Measurements from ENCODE around the gene PITX2. TPM values are rescaled to one million over a fixed set of nuclear protein-coding genes. Genes with fewer than 3 reads are reported as not detected.

PITX2 gene
- total and polyA plus RNA-seq, 2 of the 8 experiments (the other 6 are each of a cell fraction or from before 2014, with no cell fraction given), result 0.09 to 0.67 TPM

GRCh38 chr4:110615353-110616237 is 7.3 kb downstream of the PITX2 start:
- no peak overlapping the region for H3K4ac ChIP-seq (replicated peaks; ENCODE audit: insufficient read length, low read depth, low read length)
- H4K91ac ChIP-seq (replicated peaks; ENCODE audit: insufficient read length, low read length), result no peak overlapping the region
- no peak overlapping the region for H4K5ac ChIP-seq (ENCODE audit: insufficient read length, low read depth, low read length)
- peak overlapping the region; percentile 88; the same call in 1 of the 2 replicates for H2BK12ac ChIP-seq (ENCODE audit: low read depth, low read length)
- H3K4me3 ChIP-seq (ENCODE audit: extremely low read depth in 1 of 4, insufficient read depth in 2 of 4, low read depth in 3 of 4, low read length in 4 of 4), result peak overlapping the region; percentile 36 to 59 (median 49)
- H2AK5ac ChIP-seq (ENCODE audit: low read depth, low read length), result no peak overlapping the region
- no peaks in the 10 kb centered on the region for H3K79me1 ChIP-seq (ENCODE audit: low read depth, low read length)
- no peak overlapping the region for H3K9ac ChIP-seq (replicated peaks in 1 of 4; ENCODE audit: extremely low read depth in 1 of 4, low read depth in 3 of 4, low read length in 3 of 4)
- H3K4me2 ChIP-seq (ENCODE audit: insufficient read depth in 1 of 2, low read depth in 2 of 2, low read length in 2 of 2), result peak overlapping the region; percentile 80 to 91
- H4K8ac ChIP-seq (ENCODE audit: extremely low read depth, insufficient read depth, low read length), result no peak overlapping the region
- H3K36me3 ChIP-seq (ENCODE audit: control insufficient read depth in 2 of 4, insufficient read depth in 4 of 4, low read length in 3 of 4), result peaks cover 0 to 3% (median 0%) of the 10 kb centered on the region in 4 experiments; a peak in 1 of 8 replicates
- FAIRE-seq (no peak), DNase-seq (ENCODE audit: low read depth in 1 of 2, low spot score in 2 of 2) (peak in 1 of 2 experiments; percentile 85)
- H3K4me1 ChIP-seq (replicated peaks in 1 of 4; ENCODE audit: control insufficient read depth in 3 of 4, insufficient read depth in 4 of 4, low read length in 3 of 4), result peaks cover 7 to 41% (median 22%) of the 10 kb centered on the region in 4 experiments
- H2BK120ac ChIP-seq (replicated peaks; ENCODE audit: low read depth, low read length), result no peak overlapping the region
- H3K23ac ChIP-seq (ENCODE audit: insufficient read length), result no peak overlapping the region
- peak overlapping the region; percentile 56; the same call in 1 of the 2 replicates for H2BK5ac ChIP-seq (ENCODE audit: low read depth, low read length)
- H3K9me3 ChIP-seq (ENCODE audit: insufficient read depth in 2 of 2, low read depth in 1 of 2, low read length in 1 of 2), result no peaks in the 10 kb centered on the region
- no peak overlapping the region for H3K14ac ChIP-seq (ENCODE audit: insufficient read length)
- H2BK15ac ChIP-seq (ENCODE audit: low read length), result no peak overlapping the region
- H3K18ac ChIP-seq (ENCODE audit: extremely low read depth, low read length), result peak overlapping the region; percentile 5; the same call in 1 of the 2 replicates
- H2BK20ac ChIP-seq (ENCODE audit: low read length), result no peak overlapping the region
- peaks cover 12% of the 10 kb centered on the region; the same call in 1 of the 2 replicates for H3K23me2 ChIP-seq (ENCODE audit: low read depth, low read length)
- ChIA-PET CTCF (ENCODE audit: partially characterized antibody) (interaction anchor here (0.6 to 1.6 kb wide), 8 partner anchors 13 to 53 kb away, joined by 3 to 7 read pairs (median 4); no protein-coding TSS in a partner anchor), POLR2A (ENCODE audit: partially characterized antibody) (interaction anchor here (0.9 to 3.5 kb wide), 6 partner anchors 12 to 24 kb away, joined by 3 to 13 read pairs (median 7); no protein-coding TSS in a partner anchor)
- H3K27me3 ChIP-seq (replicated peaks in 1 of 4; ENCODE audit: control insufficient read depth in 3 of 4, extremely low read depth in 1 of 4, insufficient read depth in 3 of 4, low read length in 3 of 4), result peaks cover 71 to 100% (median 93%) of the 10 kb centered on the region in 4 experiments
- H4K20me1 ChIP-seq (replicated peaks in 1 of 2; ENCODE audit: control insufficient read depth in 1 of 2, insufficient read depth in 2 of 2, low read length in 2 of 2), result peaks cover 0 to 24% of the 10 kb centered on the region in 2 experiments
- no peak overlapping the region for H3K56ac ChIP-seq (replicated peaks; ENCODE audit: insufficient read length, low read depth, low read length)
- 2% methylated on average over 23 of the region's 38 CpGs; no CpG with 5 or more reads in 1 of the 2 experiments for WGBS, 2 experiments (ENCODE audit: extremely low coverage in 1 of 2, insufficient coverage in 1 of 2, insufficient read length in 1 of 2, insufficient replicate concordance in 2 of 2, low coverage in 1 of 2, low lambda C conversion rate in 2 of 2, missing lambda C conversion rate in 1 of 2)
- H3K79me2 ChIP-seq (ENCODE audit: control insufficient read depth in 1 of 2, insufficient read depth in 2 of 2, low read length in 2 of 2), result no peaks in the 10 kb centered on the region
- peak overlapping the region; percentile 91 for H2AFZ ChIP-seq (ENCODE audit: low read length)
- no peak overlapping the region for H3K27ac ChIP-seq (ENCODE audit: low read depth, low read length)
- TF ChIP-seq RNF2 (IDR thresholded peaks at IDR 0.05; ENCODE audit: borderline replicate concordance, low read depth, low read length, missing control alignments, poor library complexity, severe bottlenecking), result peak; percentile 79
- TF ChIP-seq YY1 (IDR thresholded peaks at IDR 0.05; ENCODE audit: low read depth, low read length), result peak; percentile 62; the same call in 1 of the 2 replicates
- TF ChIP-seq KDM4A (IDR thresholded peaks at IDR 0.05; ENCODE audit: low read depth, low read length, severe bottlenecking), result peak; percentile 69
- TF ChIP-seq EGR1 (IDR thresholded peaks at IDR 0.05; ENCODE audit: borderline replicate concordance, low read depth, low read length), result peak; percentile 15; the same call in 1 of the 2 replicates
- TF ChIP-seq EZH2 (IDR thresholded peaks at IDR 0.05; ENCODE audit: low read depth, low read length, severe bottlenecking), result peak; percentile 54
- TF ChIP-seq CTBP2 (IDR thresholded peaks at IDR 0.05; ENCODE audit: borderline replicate concordance, insufficient read depth, insufficient read length, low read length), result peak; percentile 97
- no peak for TF ChIP-seq MAFK (IDR thresholded peaks at IDR 0.05; ENCODE audit: low read depth, low read length)
- no peak for TF ChIP-seq POLR2AphosphoS5 (IDR thresholded peaks at IDR 0.05; ENCODE audit: low read depth, low read length)
- no peak for TF ChIP-seq JUN (IDR thresholded peaks at IDR 0.05; ENCODE audit: low read depth, low read length)
